NOMO-1 treated with DMSO at 0.1 percent for 48 hours (cell line): ENCODE measurements around the gene CPEB1.

Experiments used
- DNase-seq: peaks from one replicate; lab custom pipeline; 2025; ENCODE audit not compliant: unreplicated experiment; lab: John Stamatoyannopoulos, UW

CPEB1 gene

GRCh38 chr15:82647045-82647834 is at the start of gene CPEB1:
Gene CPEB1, minus strand, starts transcription at chr15:82647363. Its CDS starts 18,904 bp downstream, at chr15:82628459.
- no peak for DNase-seq

DNA sequence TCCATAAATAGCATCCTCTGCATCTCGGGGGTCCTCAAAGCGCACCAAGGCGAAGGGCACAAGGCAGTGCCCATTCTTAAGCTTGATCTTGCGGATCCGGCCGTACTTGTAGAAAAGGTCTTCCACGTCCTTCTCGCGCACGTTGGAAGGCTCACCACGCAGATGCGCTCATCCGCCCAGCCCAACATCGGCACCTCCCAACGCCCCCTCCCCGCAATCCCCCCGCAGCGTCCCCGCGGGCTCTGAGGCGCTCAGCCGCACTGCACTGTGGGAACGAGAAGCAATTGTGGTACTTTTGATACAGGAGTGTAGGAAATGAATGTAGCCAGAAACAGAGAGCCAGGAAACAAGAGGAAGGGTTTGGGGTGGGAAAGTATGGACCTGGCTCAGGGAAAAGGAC is 45.0 kb upstream of the CPEB1 start:
- DNase-seq: no peak

DNA sequence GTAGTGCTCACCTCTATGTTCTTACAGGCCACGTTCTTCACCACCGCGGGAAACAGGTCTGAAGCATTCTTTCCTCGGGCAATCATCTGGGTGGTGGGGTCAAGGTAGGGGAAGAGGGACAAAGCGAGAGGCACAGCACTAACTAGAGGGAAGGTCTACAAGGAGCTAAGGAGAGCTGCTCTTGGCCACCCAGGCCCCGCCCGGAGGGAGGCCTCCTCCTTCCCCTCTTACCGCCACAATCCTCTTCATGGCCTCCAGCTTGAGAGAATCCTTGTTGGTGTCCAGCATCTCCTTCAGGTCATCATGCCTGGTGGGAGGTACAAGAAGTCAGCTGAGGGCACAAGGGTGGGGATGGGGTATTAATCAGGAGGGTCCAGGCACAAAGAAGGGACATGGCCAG is 42.0 kb upstream of the CPEB1 start:
- DNase-seq: no peak

DNA sequence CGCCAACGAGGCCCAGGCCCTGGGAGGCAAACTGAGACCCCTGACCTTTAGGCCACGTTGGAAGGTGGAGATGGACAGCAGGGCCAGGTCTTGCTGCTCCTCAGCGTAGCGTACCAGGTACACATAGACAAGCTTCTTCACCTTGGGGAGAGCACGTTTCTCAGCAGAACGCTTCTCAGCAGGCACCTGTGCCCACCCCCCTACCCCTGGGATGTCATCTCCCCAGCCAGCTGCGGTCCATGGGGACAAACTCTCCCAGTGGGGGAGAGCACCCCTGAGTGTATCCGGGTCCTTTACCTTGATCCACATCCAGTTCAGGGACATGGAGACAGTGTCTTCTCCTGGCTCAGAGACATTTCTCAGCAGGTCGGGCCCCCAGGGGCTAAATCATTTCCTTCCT is 41.5 kb upstream of the CPEB1 start:
- DNase-seq: no peak

DNA sequence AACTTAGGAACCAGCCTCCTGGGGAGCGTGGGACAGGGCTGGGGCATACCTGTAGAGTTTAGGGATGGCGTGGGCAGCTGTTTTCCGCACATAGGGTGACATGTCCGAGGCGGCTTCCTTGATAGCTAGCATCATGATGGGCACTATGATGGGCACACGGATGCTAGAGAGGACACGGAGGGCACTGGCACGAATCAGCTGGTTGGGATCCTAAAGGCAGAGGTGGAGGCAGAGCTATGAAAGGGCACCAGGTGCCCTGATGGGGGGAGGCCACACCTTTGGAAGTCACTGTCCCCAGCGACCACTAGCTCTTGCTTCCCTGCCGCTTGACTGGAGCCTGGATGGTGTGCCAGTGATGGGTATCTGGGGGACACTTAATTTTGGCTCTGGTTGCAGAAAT is 34.2 kb upstream of the CPEB1 start:
- DNase-seq: no peak

DNA sequence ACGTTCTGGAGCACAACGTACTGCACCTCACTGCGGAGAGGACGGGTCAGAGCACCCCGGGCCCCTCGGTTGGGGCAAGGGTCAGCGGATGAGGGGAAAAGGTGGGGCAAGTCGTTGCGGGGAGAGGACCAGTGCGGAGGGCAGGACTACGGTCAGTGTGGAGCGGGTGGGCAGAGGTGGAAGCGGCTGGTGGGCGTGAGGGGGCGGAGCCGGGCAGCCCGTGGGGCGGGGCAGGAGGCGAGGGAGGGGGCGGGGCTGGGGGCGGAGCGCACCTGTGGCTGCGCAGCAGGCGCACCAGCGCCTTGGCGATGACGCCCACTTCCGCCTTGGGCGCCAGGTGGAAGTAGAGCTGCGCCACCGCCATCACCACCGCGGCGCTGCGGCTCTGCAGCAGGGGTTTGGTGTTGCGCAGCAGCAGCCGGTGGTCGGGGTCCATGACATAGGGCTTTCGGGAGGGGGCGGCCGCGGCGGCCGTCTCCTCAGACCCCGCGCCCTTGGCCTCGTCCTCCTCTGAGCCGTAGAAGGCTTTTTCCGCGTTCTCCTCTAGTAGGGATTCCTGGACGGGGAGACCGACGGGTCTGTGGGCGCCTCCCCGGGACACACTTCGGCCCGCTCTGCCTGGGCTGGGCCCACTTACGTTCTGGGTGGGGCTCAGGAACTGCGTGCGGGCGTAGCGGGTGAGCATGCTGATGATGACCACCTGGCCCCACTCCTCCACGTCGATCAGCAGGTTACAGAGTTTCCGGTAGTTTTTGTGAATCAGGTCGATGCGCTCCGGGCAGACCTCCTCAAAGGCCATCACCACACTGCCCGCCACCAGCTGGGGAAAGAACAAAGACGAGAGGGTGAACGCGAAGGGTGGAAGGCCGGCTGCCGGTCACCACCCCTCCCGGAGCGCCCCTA is 33.3 kb upstream of the CPEB1 start:
- DNase-seq: peak; percentile 5

GRCh38 chr15:82679626-82680199 is 32.5 kb upstream of the CPEB1 start:
- DNase-seq: no peak

DNA sequence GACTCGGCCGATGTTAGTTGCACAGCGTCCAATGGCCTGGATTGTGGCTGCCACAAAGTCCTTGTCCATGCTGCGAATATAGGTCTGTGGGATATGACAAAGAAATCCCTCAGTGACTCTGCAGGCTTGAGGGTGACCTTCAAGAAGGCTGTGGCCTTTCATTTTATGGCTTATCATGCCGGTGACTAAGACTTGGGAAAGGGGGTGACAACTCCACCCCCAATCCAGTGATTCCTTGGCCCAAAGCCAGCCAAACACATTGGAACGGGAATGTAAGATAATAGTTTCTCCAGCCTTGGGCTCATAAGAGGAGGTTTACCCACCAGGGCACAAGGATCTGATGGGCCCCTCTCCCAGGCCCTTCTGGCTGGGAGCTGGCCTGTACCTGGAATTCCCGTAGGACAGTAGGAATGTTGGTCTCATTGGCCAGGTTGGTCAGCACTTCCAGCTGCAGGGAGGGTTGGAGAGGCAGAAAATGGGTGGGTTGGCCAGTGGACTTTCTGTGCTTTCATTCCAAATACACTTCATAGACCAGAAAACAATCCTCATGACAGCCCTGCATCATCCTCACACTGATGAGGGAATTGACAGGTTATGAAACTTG is 30.7 kb upstream of the CPEB1 start:
- no peak for DNase-seq

GRCh38 chr15:82674873-82675272 is 27.7 kb upstream of the CPEB1 start:
- no peak for DNase-seq

GRCh38 chr15:82670699-82671098 is 23.5 kb upstream of the CPEB1 start:
- no peak for DNase-seq

DNA sequence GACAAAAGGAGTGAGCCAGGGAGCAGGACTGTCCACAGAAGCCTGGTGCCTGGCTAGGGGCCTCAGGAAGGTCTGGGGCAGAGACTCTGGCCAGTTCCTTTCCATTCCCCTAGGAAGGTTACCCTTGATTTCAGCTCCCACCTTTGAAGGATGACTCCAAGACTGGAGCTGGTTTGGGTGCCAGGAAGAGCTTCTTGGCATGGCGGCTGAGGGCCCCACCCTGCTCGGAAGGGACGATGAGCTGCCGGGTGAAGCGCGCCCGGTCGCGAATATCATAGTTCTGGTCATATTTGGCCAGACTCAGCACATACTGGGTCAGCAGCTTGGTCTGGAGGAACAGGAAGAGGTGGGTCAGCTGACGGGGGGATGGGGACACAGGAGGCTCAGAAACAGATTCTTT is 19.4 kb upstream of the CPEB1 start:
- no peak for DNase-seq

GRCh38 chr15:82664021-82664420 is 16.9 kb upstream of the CPEB1 start:
- no peak for DNase-seq

DNA sequence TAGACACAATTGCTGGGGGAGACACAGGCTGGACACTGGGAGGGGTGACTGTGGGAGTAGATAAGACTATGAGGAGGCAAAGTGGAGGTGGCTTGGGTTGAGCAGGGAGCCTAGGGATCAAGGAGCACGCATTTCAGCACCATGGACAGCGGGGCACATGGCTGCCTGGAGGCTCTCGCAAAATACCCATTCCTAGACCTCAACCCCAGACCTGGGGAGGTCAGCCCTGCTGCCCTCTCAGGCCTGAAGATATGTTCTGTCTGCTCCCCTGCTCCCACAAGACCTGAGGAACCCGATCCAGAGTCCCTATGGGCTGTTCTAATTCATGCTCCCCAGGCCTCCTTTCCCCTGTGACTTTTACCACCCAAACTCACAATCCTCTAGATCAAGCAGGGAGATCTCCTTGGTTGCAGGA is 16.0 kb upstream of the CPEB1 start:
- DNase-seq: peak; percentile 25

GRCh38 chr15:82662641-82663040 is 15.5 kb upstream of the CPEB1 start:
- no peak for DNase-seq

DNA sequence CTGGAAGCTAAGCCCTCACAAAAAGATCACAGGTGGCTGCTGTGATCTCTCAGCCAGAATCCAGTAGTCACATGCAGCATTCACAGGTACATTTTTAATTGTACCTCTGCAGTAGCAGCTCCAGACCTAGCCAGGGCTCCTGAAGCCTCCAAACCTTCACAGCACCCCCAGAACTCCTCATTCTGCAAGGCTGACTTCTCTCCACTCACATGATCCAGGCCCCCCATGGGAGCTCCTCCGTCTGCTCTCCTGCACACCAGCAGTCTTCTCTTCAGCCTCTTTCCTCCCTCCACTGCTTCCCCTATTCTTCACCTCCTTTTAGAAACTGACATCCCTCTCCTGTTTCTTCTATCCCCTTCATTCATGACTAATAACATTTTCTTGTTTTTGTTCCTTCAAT is 13.2 kb upstream of the CPEB1 start:
- DNase-seq: no peak

- DNase-seq: no peak
Measured at GRCh38 chr15:82656641-82657266, 9.6 kb upstream of the CPEB1 start.

GRCh38 chr15:82655606-82656005 is 8.4 kb upstream of the CPEB1 start:
- no peak for DNase-seq

- DNase-seq: no peak
Measured at GRCh38 chr15:82653483-82654168, 6.5 kb upstream of the CPEB1 start.

DNA sequence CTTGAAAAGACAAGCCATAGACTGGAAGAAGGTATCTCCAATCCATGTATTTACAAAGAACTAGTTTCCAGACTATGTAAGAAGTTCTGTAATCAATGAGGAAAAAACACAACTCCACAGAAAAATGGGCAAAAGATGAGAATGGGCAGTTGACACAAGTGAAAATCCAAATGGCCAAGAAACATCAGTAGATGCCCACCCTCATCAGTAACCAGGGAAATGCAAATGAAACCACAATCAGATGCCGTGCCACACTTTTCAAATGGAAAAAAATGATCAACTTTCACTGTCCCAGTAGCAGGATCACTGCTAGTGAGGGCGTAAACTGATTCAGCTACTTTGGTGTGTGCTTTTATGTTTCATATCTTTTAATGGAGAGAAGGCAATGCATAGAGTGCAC is 4.5 kb upstream of the CPEB1 start:
- DNase-seq: no peak

GRCh38 chr15:82650046-82650670 is 3.0 kb upstream of the CPEB1 start:
- no peak for DNase-seq
